K562 (cell line): ENCODE data around the gene SCYL1. TPM values are rescaled to one million over a fixed set of nuclear protein-coding genes. Genes with fewer than 3 reads are reported as not detected.

Experiments
- AFF1 ChIP-seq, 2 experiments: fragments of 450-650 bp; IDR thresholded peaks; 2 replicates each; pipeline ENCODE4 v1.6.1; 2018; ENCODE audit warnings: mild to moderate bottlenecking in 2 of 2, low read depth in 1 of 2; ENCODE audit not compliant: partially characterized antibody in 2 of 2
- CHD4 ChIP-seq: fragments of 200-600 bp; sonication (generic); IDR thresholded peaks from 3 replicates; pipeline ENCODE4 v1.6.1; 2012; ENCODE audit warnings: low read depth, mild to moderate bottlenecking, mixed read lengths, low read length, inconsistent platforms; ENCODE audit not compliant: insufficient read depth, insufficient replicate concordance, poor library complexity, severe bottlenecking
- CREM ChIP-seq: IDR thresholded peaks from 2 replicates; pipeline ENCODE4 v1.6.1; 2014; ENCODE audit warnings: antibody characterized with exemption, low read depth
- CXXC5 ChIP-seq: fragments of 250-450 bp; sonication (Bioruptor Pico); IDR thresholded peaks from 2 replicates; pipeline ENCODE4 v1.8.0; 2022; ENCODE audit warnings: inconsistent platforms, mild to moderate bottlenecking, moderate library complexity
- FOXA3 ChIP-seq, 2 experiments: fragments of 450-650 bp in 1 of 2; sonication (generic) in 1 of 2; formaldehyde crosslinking; IDR thresholded peaks in 1 of 2; conservative IDR thresholded peaks in 1 of 2; 2 replicates each; pipeline versions ENCODE4 v1.4.0 to v1.8.0; 2020 to 2022; ENCODE audit warnings: mild to moderate bottlenecking in 2 of 2, missing genetic modification reagents in 1 of 2
- FOXP1 ChIP-seq: sonication (generic); formaldehyde crosslinking; IDR thresholded peaks from 2 replicates; pipeline ENCODE4 v1.8.0; 2022; ENCODE audit warnings: mild to moderate bottlenecking, missing genetic modification reagents
- GATA2 ChIP-seq: sonication (generic); formaldehyde crosslinking; IDR thresholded peaks from 2 replicates; pipeline ENCODE4 v1.4.0; 2020; ENCODE audit warnings: mild to moderate bottlenecking, missing genetic modification reagents
- HBP1 ChIP-seq: fragments of 450-650 bp; formaldehyde crosslinking; IDR thresholded peaks from 2 replicates; pipeline ENCODE4 v1.4.0; 2022; ENCODE audit warnings: missing genetic modification characterization
- LARP7 ChIP-seq: fragments of 450-650 bp; IDR thresholded peaks from 2 replicates; pipeline ENCODE4 v1.6.1; 2016
- MBD2 ChIP-seq: sonication (generic); IDR thresholded peaks from 2 replicates; pipeline ENCODE4 v1.6.1; 2016; ENCODE audit warnings: low read depth, borderline replicate concordance
- NEUROD1 ChIP-seq: fragments of 150-350 bp; IDR thresholded peaks from 2 replicates; pipeline ENCODE4 v1.6.1; 2014; ENCODE audit warnings: borderline replicate concordance, low read length, low read depth; ENCODE audit not compliant: partially characterized antibody
- NFE2L1 ChIP-seq: fragments of 450-650 bp; IDR thresholded peaks from 2 replicates; pipeline ENCODE4 v1.6.1; 2016; ENCODE audit warnings: missing genetic modification characterization, low read depth, mild to moderate bottlenecking, missing compliant biosample characterization, moderate library complexity, borderline replicate concordance
- SRF ChIP-seq, 2 experiments: fragments of 250-450, 450-650 bp in 1 of 2; sonication (Bioruptor Pico) in 1 of 2; sonication (generic) in 1 of 2; formaldehyde crosslinking; IDR thresholded peaks; 2 replicates each; pipeline versions ENCODE4 v1.5.0 to v1.5.1; 2020 to 2022; ENCODE audit warnings: mild to moderate bottlenecking in 1 of 2, missing genetic modification reagents in 1 of 2
- THAP12 ChIP-seq: fragments of 250-450 bp; sonication (Bioruptor Pico); IDR thresholded peaks from 2 replicates; pipeline ENCODE4 v1.9.0; 2021; ENCODE audit warnings: mild to moderate bottlenecking, inconsistent platforms
- XRCC3 ChIP-seq: fragments of 450-650 bp; IDR thresholded peaks from 2 replicates; pipeline ENCODE4 v1.6.1; 2017; ENCODE audit warnings: mild to moderate bottlenecking, moderate library complexity
- ZFP36 ChIP-seq: fragments of 150-350 bp; IDR thresholded peaks from 2 replicates; pipeline ENCODE4 v1.6.1; 2018; ENCODE audit warnings: low read length, low read depth; ENCODE audit not compliant: partially characterized antibody
- ZNF589 ChIP-seq: fragments of 200-800 bp; sonication (Bioruptor generic); IDR thresholded peaks from 2 replicates; pipeline ENCODE4 v1.6.1; 2016; ENCODE audit warnings: low read depth, missing genetic modification characterization, missing compliant biosample characterization
- polyA plus RNA-seq, 8 experiments: library from polyadenylated mRNA; depleted of rRNA in 4 of 8; stranded (reverse) in 5 of 8; unstranded in 3 of 8; fragments of >200 nt; fragmentation: Nextera tagmentation in 2 of 8; fragmentation: Illumina TruSeq in 1 of 8; extraction: Ambion mirVana in 2 of 8; extraction: Trizol in 1 of 8; gene quantifications; 2 replicates each; pipeline versions ENCODE4 v1.2.1 to v1.2.3, GENCODE V29; 2011 to 2014; ENCODE audit warnings: inconsistent platforms in 1 of 8, missing spikeins in 1 of 8
- total RNA-seq, 7 experiments: library from RNA; depleted of rRNA in 6 of 7; stranded (reverse); fragments of >200 nt in 6 of 7; fragmentation: Illumina TruSeq in 2 of 7; extraction: Trizol in 2 of 7; gene quantifications; 2 replicates each; pipeline versions ENCODE4 v1.2.1 to v1.2.3, GENCODE V29; 2011 to 2021; ENCODE audit warnings: low replicate concordance in 1 of 7

The SCYL1 gene
- total and polyA plus RNA-seq, 9 of the 15 experiments (the other 6 are each of a cell fraction or from before 2014, with no cell fraction given), result 1.9 to 145 (median 57.6) TPM

GRCh38 chr11:65479184-65480145 lies 45.4 kb upstream of the SCYL1 start (continued):
- TF ChIP-seq HBP1 (CRISPR knock-in tag), result no peak
- TF ChIP-seq MBD2, result no peak
- TF ChIP-seq GATA2 (CRISPR knock-in tag), result no peak
- TF ChIP-seq CXXC5 (CRISPR knock-in tag), result peak; percentile 9; the same call in 1 of the 2 replicates
- TF ChIP-seq NFE2L1 (tag), result 0 out of 2 replicates have a peak, but pooled peaks have one; percentile 12
- no peak for TF ChIP-seq THAP12
- peak; percentile 96 for TF ChIP-seq ZFP36
- TF ChIP-seq FOXP1 (CRISPR knock-in tag), result 0 out of 2 replicates have a peak, but pooled peaks have one; percentile 54
- 0 out of 4 replicates have a peak, but pooled peaks of 1 of the 2 experiments have one; percentile 44 for TF ChIP-seq FOXA3 (CRISPR knock-in tag; conservative IDR thresholded peaks at IDR 0.05 in 1 of 2, IDR thresholded peaks at IDR 0.05 in 1 of 2)
- no peak for TF ChIP-seq XRCC3
- TF ChIP-seq AFF1 (IDR thresholded peaks at IDR 0.05; ENCODE audit: low read depth in 1 of 2, partially characterized antibody in 2 of 2), result peak in 1 of 2 experiments; percentile 44
- TF ChIP-seq ZNF589 (CRISPR knock-in tag), result no peak
- peak; percentile 18 for TF ChIP-seq NEUROD1
- TF ChIP-seq CREM, result no peak
- TF ChIP-seq LARP7, result no peak
- TF ChIP-seq CHD4, result peak; percentile 36
- 0 out of 4 replicates have a peak, but pooled peaks of 1 of the 2 experiments have one; percentile 21 for TF ChIP-seq SRF (CRISPR knock-in tag; IDR thresholded peaks at IDR 0.05)
